H9 (cell line): Measurements from ENCODE around the gene ACOXL. TPM values are rescaled to one million over a fixed set of nuclear protein-coding genes. Genes with fewer than 3 reads are reported as not detected.

ENCODE experiments used
- DNase-seq: peaks from one replicate; pipeline ENCODE4 v3.0.0-alpha.2; 2017
- H2AFZ ChIP-seq: one replicate; pipeline ENCODE4 v1.6.1; 2013; ENCODE audit warnings: mild to moderate bottlenecking, low read length, control low read depth, moderate library complexity
- H2AK5ac ChIP-seq: 2 replicates; pipeline ENCODE4 v1.6.1; 2013; ENCODE audit warnings: low read length, control low read depth, mixed read lengths; ENCODE audit not compliant: insufficient read length
- H2BK120ac ChIP-seq: one replicate; pipeline ENCODE4 v1.6.1; 2013; ENCODE audit warnings: low read depth, mild to moderate bottlenecking, low read length, control low read depth, inconsistent platforms; ENCODE audit not compliant: poor library complexity, severe bottlenecking
- H2BK12ac ChIP-seq: 2 replicates; pipeline ENCODE4 v1.6.1; 2013; ENCODE audit warnings: low read length, control low read depth, mixed read lengths, low read depth; ENCODE audit not compliant: insufficient read length
- H2BK15ac ChIP-seq: 2 replicates; pipeline ENCODE4 v1.6.1; 2013; ENCODE audit warnings: low read depth, low read length, control low read depth
- H2BK20ac ChIP-seq: one replicate; pipeline ENCODE4 v1.6.1; 2013; ENCODE audit warnings: low read depth, mild to moderate bottlenecking, low read length, control low read depth, inconsistent platforms; ENCODE audit not compliant: poor library complexity, severe bottlenecking
- H2BK5ac ChIP-seq: 2 replicates; pipeline ENCODE4 v1.6.1; 2013; ENCODE audit warnings: low read length, control low read depth, mixed read lengths; ENCODE audit not compliant: insufficient read length
- H3K14ac ChIP-seq: 2 replicates; pipeline ENCODE4 v1.6.1; 2013; ENCODE audit warnings: low read length, control low read depth; ENCODE audit not compliant: insufficient read depth
- H3K18ac ChIP-seq: 2 replicates; pipeline ENCODE4 v1.6.1; 2013; ENCODE audit warnings: low read depth, mild to moderate bottlenecking, mixed read lengths, low read length, control low read depth; ENCODE audit not compliant: insufficient read length
- H3K23ac ChIP-seq: 2 replicates; pipeline ENCODE4 v1.6.1; 2013; ENCODE audit warnings: low read length, control low read depth, mixed read lengths, low read depth; ENCODE audit not compliant: insufficient read length
- H3K23me2 ChIP-seq: 2 replicates; pipeline ENCODE4 v1.6.1; 2013; ENCODE audit warnings: low read depth, mild to moderate bottlenecking, mixed read lengths, low read length, control low read depth; ENCODE audit not compliant: insufficient read length, poor library complexity, severe bottlenecking
- H3K27ac ChIP-seq: 2 replicates; pipeline ENCODE4 v1.5.1; 2013; ENCODE audit warnings: low read length, control low read depth, mixed read lengths, low read depth; ENCODE audit not compliant: insufficient read length
- H3K27me3 ChIP-seq: 2 replicates; pipeline ENCODE4 v1.6.1; 2013; ENCODE audit warnings: low read length, control low read depth, inconsistent platforms; ENCODE audit not compliant: insufficient read depth
- H3K4ac ChIP-seq: 2 replicates; pipeline ENCODE4 v1.6.1; 2013; ENCODE audit warnings: low read depth, mild to moderate bottlenecking, control low read depth, inconsistent platforms, low read length, moderate library complexity
- H3K4me1 ChIP-seq: 2 replicates; pipeline ENCODE4 v1.6.1; 2013; ENCODE audit warnings: low read length, control low read depth, inconsistent platforms; ENCODE audit not compliant: insufficient read depth
- H3K4me2 ChIP-seq: 2 replicates; pipeline ENCODE4 v1.6.1; 2013; ENCODE audit warnings: low read length, control low read depth, mixed read lengths; ENCODE audit not compliant: insufficient read length, insufficient read depth
- H3K56ac ChIP-seq: 2 replicates; pipeline ENCODE4 v1.6.1; 2013; ENCODE audit warnings: low read depth, mild to moderate bottlenecking, mixed read lengths, low read length, control low read depth; ENCODE audit not compliant: insufficient read length
- H3K79me1 ChIP-seq: 2 replicates; pipeline ENCODE4 v1.6.1; 2013; ENCODE audit warnings: low read depth, mild to moderate bottlenecking, moderate library complexity, low read length, control low read depth, inconsistent platforms; ENCODE audit not compliant: insufficient read depth, poor library complexity, severe bottlenecking
- H3K79me2 ChIP-seq: 2 replicates; pipeline ENCODE4 v1.6.1; 2013; ENCODE audit warnings: low read length, control low read depth, inconsistent platforms; ENCODE audit not compliant: insufficient read depth
- H3K9ac ChIP-seq: 2 replicates; pipeline ENCODE4 v1.6.1; 2013; ENCODE audit warnings: low read length, control low read depth, mixed read lengths; ENCODE audit not compliant: insufficient read length; ENCODE audit errors: extremely low read depth
- H3K9me3 ChIP-seq: one replicate; pipeline ENCODE4 v1.6.1; 2013; ENCODE audit warnings: low read depth, low read length, inconsistent platforms; ENCODE audit not compliant: control insufficient read depth
- H3T11ph ChIP-seq: one replicate; pipeline ENCODE4 v1.6.1; 2013; ENCODE audit warnings: mild to moderate bottlenecking, low read length, control low read depth, inconsistent platforms
- H4K20me1 ChIP-seq: one replicate; pipeline ENCODE4 v1.6.1; 2013; ENCODE audit not compliant: control insufficient read depth, insufficient read length, insufficient read depth
- H4K5ac ChIP-seq: 2 replicates; pipeline ENCODE4 v1.6.1; 2013; ENCODE audit warnings: low read depth, mild to moderate bottlenecking, mixed read lengths, low read length, control low read depth; ENCODE audit not compliant: insufficient read length
- H4K8ac ChIP-seq: replicated peaks from 2 replicates; pipeline ENCODE4 v1.6.1; 2013; ENCODE audit warnings: low read length, control low read depth, mixed read lengths, low read depth; ENCODE audit not compliant: insufficient read length
- H4K91ac ChIP-seq: 2 replicates; pipeline ENCODE4 v1.6.1; 2013; ENCODE audit warnings: low read depth, mild to moderate bottlenecking, moderate library complexity, mixed read lengths, low read length, control low read depth; ENCODE audit not compliant: insufficient read length
- H3K27ac Mint-ChIP-seq, 3 experiments: 2 replicates in 2 of 3; 3 replicates in 1 of 3; pipeline ENCODE4 v1.8.0; 2020 to 2021; ENCODE audit warnings: mixed read lengths in 3 of 3, mild to moderate bottlenecking in 1 of 3, moderate library complexity in 1 of 3
- H3K27me3 Mint-ChIP-seq: 2 replicates; pipeline ENCODE4 v1.8.0; 2021; ENCODE audit warnings: low read depth, mild to moderate bottlenecking, moderate library complexity, mixed read lengths
- H3K36me3 Mint-ChIP-seq, 3 experiments: 2 replicates in 2 of 3; 3 replicates in 1 of 3; pipeline ENCODE4 v1.8.0; 2020 to 2021; ENCODE audit warnings: low read depth in 3 of 3, mixed read lengths in 3 of 3; ENCODE audit not compliant: insufficient read depth in 1 of 3
- H3K4me1 Mint-ChIP-seq, 2 experiments: 2 replicates each; pipeline ENCODE4 v1.8.0; 2020; ENCODE audit warnings: mixed read lengths in 2 of 2
- H3K4me3 Mint-ChIP-seq, 2 experiments: 2 replicates in 1 of 2; 3 replicates in 1 of 2; pipeline ENCODE4 v1.8.0; 2020 to 2021; ENCODE audit warnings: mild to moderate bottlenecking in 2 of 2, mixed read lengths in 2 of 2, moderate library complexity in 1 of 2
- H3K9me3 Mint-ChIP-seq, 2 experiments: 2 replicates in 1 of 2; 3 replicates in 1 of 2; pipeline ENCODE4 v1.8.0; 2020; ENCODE audit warnings: mild to moderate bottlenecking in 2 of 2, mixed read lengths in 2 of 2, moderate library complexity in 1 of 2
- CTCF ChIP-seq: fragments of 200-600 bp; sonication (generic); conservative IDR thresholded peaks from 3 replicates; pipeline ENCODE4 v1.8.0; 2021; ENCODE audit warnings: antibody characterized with exemption, mild to moderate bottlenecking
- WGBS: extraction: QIAGEN DNeasy Blood & Tissue Kit; methylation state at CpG from one replicate; pipeline ENCODE4 v1.1.7; 2013; ENCODE audit warnings: missing lambda C conversion rate, low lambda C conversion rate, mixed read lengths; ENCODE audit not compliant: insufficient read length; ENCODE audit errors: extremely low coverage; 5-methylcytosine and 5-hydroxymethylcytosine counted together
- total RNA-seq: library from RNA; stranded (reverse); gene quantifications from 2 replicates; pipeline ENCODE4 v1.2.1, GENCODE V29; 2021

ACOXL gene
- total RNA-seq, 1 experiment from 2014 or later: 37.6 TPM

- no peak for DNase-seq
- Histone ChIP-seq H3K23ac (no peak overlapping the region), H2AK5ac (no peak overlapping the region), H3K9me3 (no peaks in the 10 kb centered on the region), H3K4me2 (no peak overlapping the region), H3K9ac (no peak overlapping the region), H3K18ac (no peak overlapping the region), H4K8ac (no peak overlapping the region), H2BK20ac (no peak overlapping the region), H3K79me2 (no peaks in the 10 kb centered on the region), H3K4me1 (peaks cover 4% of the 10 kb centered on the region; the same call in 1 of the 2 replicates), H2BK15ac (no peak overlapping the region), H3K56ac (no peak overlapping the region), H3K79me1 (no peaks in the 10 kb centered on the region), H3K27me3 (no peaks in the 10 kb centered on the region), H2BK120ac (no peak overlapping the region), H3T11ph (no peak overlapping the region), H2AFZ (no peak overlapping the region), H4K5ac (no peak overlapping the region), H3K4ac (no peak overlapping the region), H3K27ac (no peak overlapping the region), H4K91ac (no peak overlapping the region), H4K20me1 (no peaks in the 10 kb centered on the region), H3K14ac (no peak overlapping the region), H3K23me2 (no peaks in the 10 kb centered on the region), H2BK5ac (no peak overlapping the region), H2BK12ac (no peak overlapping the region)
- no CpG with 5 or more reads among the region's 12 CpGs for WGBS
- H3K27me3 Mint-ChIP-seq: no peaks in the 10 kb centered on the region; the same call in 1 of the 2 replicates
- H3K4me3 Mint-ChIP-seq: no peak overlapping the region
- peaks cover 34 to 39% of the 10 kb centered on the region in 2 experiments for H3K4me1 Mint-ChIP-seq
- no peaks in the 10 kb centered on the region for H3K9me3 Mint-ChIP-seq
- H3K36me3 Mint-ChIP-seq: peaks cover 15 to 60% (median 56%) of the 10 kb centered on the region in 3 experiments; a peak in 6 of 7 replicates
- no peak for TF ChIP-seq CTCF
- H3K27ac Mint-ChIP-seq: peak overlapping the region; percentile 13 to 77 (median 77); a peak in 3 of 7 replicates
Observed at GRCh38 chr2:111162718-111163331, 430.5 kb downstream of the ACOXL start.
